Activated B cell treated with CpG ODN at 0.5 μM for 24 hours (primary cell): ENCODE results near the gene FAT2. TPM values are rescaled to one million over a fixed set of nuclear protein-coding genes. Genes with fewer than 3 reads are reported as not detected.

Experiments
- ATAC-seq: fragments of 200-7000 bp; cut with Tn5 transposase; one replicate; pipeline ENCODE4 v1.10.0; 2021; ENCODE audit warnings: low read depth, mild to moderate bottlenecking, moderate library complexity
- CTCF ChIA-PET: fragments of 350-600 bp; sonication (Branson Sonifier 250); formaldehyde crosslinking; loops from one replicate; lab custom pipeline; 2021; ENCODE audit warnings: antibody characterized with exemption; lab: Charles Lee
- POLR2A ChIA-PET: fragments of 350-600 bp; sonication (Branson Sonifier 250); formaldehyde crosslinking; loops from one replicate; lab custom pipeline; 2021; ENCODE audit warnings: antibody characterized with exemption; lab: Charles Lee
- DNase-seq: peaks from one replicate; pipeline ENCODE4 v3.0.0; 2022
- H3K27ac Mint-ChIP-seq: one replicate; pipeline ENCODE4 v1.8.0; 2020; ENCODE audit warnings: mixed read lengths
- H3K27me3 Mint-ChIP-seq: one replicate; pipeline ENCODE4 v1.8.0; 2021; ENCODE audit warnings: mixed read lengths
- H3K36me3 Mint-ChIP-seq: one replicate; pipeline ENCODE4 v1.8.0; 2021; ENCODE audit warnings: low read depth, mixed read lengths
- H3K4me1 Mint-ChIP-seq: one replicate; pipeline ENCODE4 v1.8.0; 2021; ENCODE audit warnings: mixed read lengths
- H3K4me3 Mint-ChIP-seq: one replicate; pipeline ENCODE4 v1.8.0; 2020; ENCODE audit warnings: mild to moderate bottlenecking, mixed read lengths
- H3K9me3 Mint-ChIP-seq: one replicate; pipeline ENCODE4 v1.8.0; 2020; ENCODE audit warnings: mixed read lengths
- CTCF ChIP-seq: fragments of 200-600 bp; IDR thresholded peaks from one replicate; pipeline ENCODE4 v1.8.0; 2022; ENCODE audit warnings: antibody characterized with exemption, mild to moderate bottlenecking
- intact Hi-C: fragments of 100-400 bp; cut with micrococcal nuclease; formaldehyde crosslinking; loops from one replicate; pipeline ENCODE4 v1.15.1; 2024
- total RNA-seq: library from RNA; stranded (reverse); gene quantifications from 2 replicates; pipeline ENCODE4 v1.2.3, GENCODE V29; 2022

Gene FAT2
- total RNA-seq = 0.02 TPM in 2 replicates

- no peak for ATAC-seq
- ChIA-PET POLR2A (no interaction called here), CTCF (no interaction called here)
- intact Hi-C loops = no loop called here
- Mint-ChIP-seq H3K4me3 (no peak within 1 kb of the TSS), H3K27me3 (no peaks in the 10 kb centered on the region), H3K27ac (no peak within 1 kb of the TSS), H3K9me3 (no peaks in the 10 kb centered on the region), H3K36me3 (no peaks in the 10 kb centered on the region), H3K4me1 (no peaks in the 10 kb centered on the region)
- DNase-seq = no peak
- no peak for TF ChIP-seq CTCF
These were observed at the start of gene FAT2 for GRCh38 chr5:151591144-151591819. TSS of gene FAT2 (minus strand) at chr5:151591331. CDS start at chr5:151568931, 22,400 bp downstream.

GRCh38 chr5:151638619-151639018, 47.5 kb upstream of the FAT2 start:
- TF ChIP-seq CTCF = no peak
- ATAC-seq (no peak), DNase-seq (no peak)
- Mint-ChIP-seq H3K27me3 (peaks cover 14% of the 10 kb centered on the region), H3K36me3 (no peaks in the 10 kb centered on the region), H3K4me1 (no peaks in the 10 kb centered on the region), H3K9me3 (peaks cover 2% of the 10 kb centered on the region), H3K27ac (no peak overlapping the region), H3K4me3 (no peak overlapping the region)
- ChIA-PET POLR2A (no interaction called here), CTCF (no interaction called here)
- intact Hi-C loops = loop anchor here (5.0 kb wide), 1 partner anchor 1766 kb away; no protein-coding TSS in a partner anchor

GRCh38 chr5:151637676-151638075, 46.5 kb upstream of the FAT2 start:
- Mint-ChIP-seq H3K36me3 (no peaks in the 10 kb centered on the region), H3K4me1 (no peaks in the 10 kb centered on the region), H3K27ac (no peak overlapping the region), H3K4me3 (no peak overlapping the region), H3K9me3 (no peaks in the 10 kb centered on the region), H3K27me3 (peaks cover 14% of the 10 kb centered on the region)
- POLR2A ChIA-PET = no interaction called here
- ATAC-seq (no peak), DNase-seq (no peak)
- intact Hi-C loops = loop anchor here (5.0 kb wide), 1 partner anchor 1765 kb away; no protein-coding TSS in a partner anchor
- no peak for TF ChIP-seq CTCF
- CTCF ChIA-PET = interaction anchor here (0.8 kb wide), 1 partner anchor 15 kb away, joined by 5 read pairs; no protein-coding TSS in a partner anchor

- no peak for TF ChIP-seq CTCF
- ChIA-PET POLR2A (no interaction called here), CTCF (no interaction called here)
- no peaks in the 10 kb centered on the region for H3K4me1 Mint-ChIP-seq
- H3K27ac Mint-ChIP-seq = no peak overlapping the region
- peaks cover 19% of the 10 kb centered on the region for H3K27me3 Mint-ChIP-seq
- DNase-seq (no peak), ATAC-seq (no peak)
- H3K9me3 Mint-ChIP-seq = no peaks in the 10 kb centered on the region
- intact Hi-C loops = no loop called here
- H3K36me3 Mint-ChIP-seq = no peaks in the 10 kb centered on the region
- no peak overlapping the region for H3K4me3 Mint-ChIP-seq
These were observed 42.8 kb upstream of the FAT2 start for GRCh38 chr5:151633892-151634291.

- intact Hi-C loops = no loop called here
- H3K9me3 Mint-ChIP-seq = no peaks in the 10 kb centered on the region
- no peaks in the 10 kb centered on the region for H3K36me3 Mint-ChIP-seq
- ChIA-PET POLR2A (no interaction called here), CTCF (no interaction called here)
- TF ChIP-seq CTCF = no peak
- H3K27me3 Mint-ChIP-seq = peaks cover 19% of the 10 kb centered on the region
- H3K4me1 Mint-ChIP-seq = no peaks in the 10 kb centered on the region
- no peak overlapping the region for H3K4me3 Mint-ChIP-seq
- ATAC-seq = no peak
- H3K27ac Mint-ChIP-seq = no peak overlapping the region
- no peak for DNase-seq
These were observed 41.8 kb upstream of the FAT2 start for GRCh38 chr5:151632941-151633340.
